ENCODE results near the gene ADAMTSL5. TPM values are rescaled to one million over a fixed set of nuclear protein-coding genes. Genes with fewer than 3 reads are reported as not detected.
"Not testable (repeated sequence)": the region's sequence is repeated elsewhere in the genome, so short reads cannot be mapped to it uniquely, and the experiment has no call there.

Gene ADAMTSL5
- total RNA-seq, 2 experiments from 2014 or later = 1.6 to 2.6 TPM

- CTCF ChIA-PET = no interaction called here
- POLR2A ChIA-PET = no interaction called here
Measured at GRCh38 chr19:1487576-1488281, 25.1 kb downstream of the ADAMTSL5 start.

DNA sequence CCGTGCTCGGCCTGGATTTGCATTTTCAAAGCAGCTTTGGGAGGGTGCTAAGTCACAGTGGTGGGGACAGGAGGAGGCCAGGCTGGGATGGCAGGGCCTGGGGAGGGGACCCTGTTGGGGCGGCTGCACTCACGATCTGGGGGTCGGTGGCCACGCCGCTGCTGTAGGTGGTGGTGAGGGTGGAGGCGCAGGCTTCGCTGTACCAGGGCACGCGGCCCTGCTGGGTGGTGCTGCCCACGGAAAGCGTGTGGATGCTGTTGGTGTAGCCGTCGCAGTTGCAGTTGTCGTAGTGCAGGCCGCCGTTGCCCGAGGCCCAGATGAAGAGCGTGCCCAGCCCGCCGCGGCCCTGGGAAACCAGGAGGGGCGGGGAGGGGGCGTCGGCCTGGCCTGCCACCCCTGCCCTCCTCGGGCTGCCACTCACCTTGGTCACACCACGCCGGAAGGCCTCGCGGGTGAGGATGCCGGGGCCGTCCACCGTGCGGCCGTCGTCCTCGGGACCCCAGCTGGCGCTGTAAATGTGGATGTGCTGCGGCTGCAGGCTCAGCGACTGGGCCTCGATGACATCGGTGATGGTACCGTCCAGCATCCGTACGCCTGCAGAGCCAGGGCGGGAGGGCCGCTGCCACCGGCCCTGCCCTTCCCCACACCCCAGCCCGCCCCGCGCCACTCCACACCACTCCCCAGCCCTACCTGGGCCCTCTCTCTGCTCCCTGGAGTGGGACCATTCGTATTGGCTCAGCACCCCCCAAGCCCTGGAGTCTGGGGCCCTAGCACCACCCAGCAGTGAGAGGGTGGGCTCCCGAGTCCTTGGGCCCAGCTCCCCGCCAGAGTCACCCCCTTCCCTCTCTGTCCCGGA lies 25.9 kb downstream of the ADAMTSL5 start:
- CTCF ChIA-PET = no interaction called here
- POLR2A ChIA-PET = no interaction called here

DNA sequence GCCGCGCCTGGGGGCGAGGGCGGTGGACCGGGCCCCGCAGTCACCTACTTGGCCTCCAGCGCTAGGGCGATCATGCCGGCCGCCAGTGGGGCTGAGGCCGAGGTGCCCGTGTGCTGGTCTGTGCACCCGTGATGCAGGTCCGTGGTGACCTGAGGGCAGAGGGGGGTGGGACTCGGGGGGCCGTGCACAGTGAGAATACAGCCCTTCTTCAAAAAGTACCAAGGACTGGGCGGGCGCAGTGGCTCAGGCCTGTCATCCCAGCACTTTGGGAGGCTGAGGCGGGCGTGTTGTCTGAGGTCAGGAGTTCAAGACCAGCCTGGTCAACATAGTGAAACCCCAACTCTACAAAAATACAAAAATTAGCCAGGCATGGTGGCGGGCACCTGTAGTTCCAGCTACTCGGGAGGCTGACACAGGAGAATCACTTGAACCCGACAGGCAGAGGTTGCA lies 28.8 kb downstream of the ADAMTSL5 start:
- ChIA-PET CTCF (no interaction called here), POLR2A (no interaction called here)

- POLR2A ChIA-PET = no interaction called here
- CTCF ChIA-PET = no interaction called here
Measured at GRCh38 chr19:1483131-1483978, 29.5 kb downstream of the ADAMTSL5 start.

- CTCF ChIA-PET = no interaction called here
- POLR2A ChIA-PET = no interaction called here
Measured at GRCh38 chr19:1482361-1483130, 30.3 kb downstream of the ADAMTSL5 start.

DNA sequence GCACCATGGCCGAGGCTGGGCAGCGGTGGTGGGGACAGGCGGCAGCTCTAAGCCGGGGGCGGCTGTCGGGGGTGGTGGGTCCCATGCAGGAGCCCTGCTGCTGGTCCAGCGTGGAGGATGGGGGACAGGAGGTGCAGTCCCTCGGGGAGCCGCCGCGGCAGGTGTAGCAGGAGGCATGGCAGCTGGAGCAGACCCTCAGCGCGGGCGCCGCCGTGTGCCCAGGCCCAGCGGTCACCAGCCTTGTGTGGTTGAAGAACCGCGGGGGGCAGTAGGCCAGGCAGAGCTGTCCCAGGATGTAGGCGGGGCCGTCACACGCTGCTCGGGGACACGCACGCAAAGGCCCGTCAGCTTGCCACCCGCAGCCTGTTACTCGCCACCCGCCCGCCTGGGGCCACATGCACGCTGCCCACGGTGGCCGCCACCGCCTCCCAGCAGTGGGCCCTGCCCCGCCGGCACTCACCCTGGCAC lies 30.9 kb downstream of the ADAMTSL5 start:
- POLR2A ChIA-PET = no interaction called here

GRCh38 chr19:1481224-1481892 lies 31.5 kb downstream of the ADAMTSL5 start:
- ChIA-PET POLR2A (no interaction called here), CTCF (no interaction called here)

More for the DNA sequence above, 30.9 kb downstream of the ADAMTSL5 start:
- CTCF ChIA-PET = no interaction called here

- ChIA-PET POLR2A (interaction anchor here (0.6 kb wide), 1 partner anchor 368 kb away, joined by 4 read pairs; no protein-coding TSS in a partner anchor), CTCF (interaction anchor here (0.6 kb wide), 1 partner anchor 34 kb away, joined by 3 read pairs; no protein-coding TSS in a partner anchor)
Measured at GRCh38 chr19:1478934-1479707, 33.7 kb downstream of the ADAMTSL5 start, which contains the start of gene C19orf25. Gene C19orf25, minus strand, starts transcription at chr19:1479215. Its CDS starts 312 bp downstream, at chr19:1478903.

- POLR2A ChIA-PET = not testable (repeated sequence)
- CTCF ChIA-PET = interaction anchor here (0.6 to 2.3 kb wide), 3 partner anchors 11 to 361 kb away, joined by 3 to 10 read pairs (median 3); no protein-coding TSS in a partner anchor
Measured at GRCh38 chr19:1477056-1477455, 35.8 kb downstream of the ADAMTSL5 start.

DNA sequence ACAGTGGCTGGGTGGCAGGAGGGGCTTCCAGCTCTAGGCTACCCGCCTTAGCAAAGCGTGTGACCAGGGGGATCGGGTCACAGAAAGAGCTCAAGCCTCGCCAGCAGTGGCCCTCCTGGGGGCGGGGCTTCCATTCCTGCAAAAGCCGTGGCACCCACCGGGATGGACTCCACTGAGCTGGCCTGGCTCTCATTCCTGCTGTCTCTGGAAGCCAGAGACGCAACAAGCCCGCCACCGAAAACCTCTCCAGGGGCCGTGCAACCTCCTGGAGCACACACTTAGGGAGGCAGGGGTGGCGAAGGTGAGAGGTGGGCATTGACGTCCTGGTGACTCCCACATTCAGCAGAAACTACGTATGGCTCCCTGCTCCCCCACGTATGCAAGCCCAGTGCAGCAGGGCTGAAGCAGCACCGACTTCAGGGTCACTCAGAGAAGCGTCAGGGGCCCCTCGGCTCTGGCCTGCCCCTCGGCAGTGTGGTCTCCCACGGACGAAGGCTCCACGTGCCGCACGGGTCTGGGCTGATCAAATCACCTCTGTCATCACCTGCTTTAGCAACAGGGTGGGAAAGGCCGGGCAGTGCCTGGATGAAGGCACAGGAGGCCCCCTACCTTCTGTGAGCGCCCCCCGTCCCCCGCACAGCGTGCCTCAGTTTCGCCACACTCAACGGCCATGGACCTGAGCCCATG lies 36.9 kb downstream of the ADAMTSL5 start:
- CTCF ChIA-PET = interaction anchor here (2.3 kb wide), 1 partner anchor 10 kb away, joined by 10 read pairs; no protein-coding TSS in a partner anchor
- POLR2A ChIA-PET = no interaction called here

GRCh38 chr19:1474765-1475351 lies 38.0 kb downstream of the ADAMTSL5 start:
- POLR2A ChIA-PET = interaction anchor here (0.6 kb wide), 1 partner anchor 164 kb away, joined by 4 read pairs; no protein-coding TSS in a partner anchor

DNA sequence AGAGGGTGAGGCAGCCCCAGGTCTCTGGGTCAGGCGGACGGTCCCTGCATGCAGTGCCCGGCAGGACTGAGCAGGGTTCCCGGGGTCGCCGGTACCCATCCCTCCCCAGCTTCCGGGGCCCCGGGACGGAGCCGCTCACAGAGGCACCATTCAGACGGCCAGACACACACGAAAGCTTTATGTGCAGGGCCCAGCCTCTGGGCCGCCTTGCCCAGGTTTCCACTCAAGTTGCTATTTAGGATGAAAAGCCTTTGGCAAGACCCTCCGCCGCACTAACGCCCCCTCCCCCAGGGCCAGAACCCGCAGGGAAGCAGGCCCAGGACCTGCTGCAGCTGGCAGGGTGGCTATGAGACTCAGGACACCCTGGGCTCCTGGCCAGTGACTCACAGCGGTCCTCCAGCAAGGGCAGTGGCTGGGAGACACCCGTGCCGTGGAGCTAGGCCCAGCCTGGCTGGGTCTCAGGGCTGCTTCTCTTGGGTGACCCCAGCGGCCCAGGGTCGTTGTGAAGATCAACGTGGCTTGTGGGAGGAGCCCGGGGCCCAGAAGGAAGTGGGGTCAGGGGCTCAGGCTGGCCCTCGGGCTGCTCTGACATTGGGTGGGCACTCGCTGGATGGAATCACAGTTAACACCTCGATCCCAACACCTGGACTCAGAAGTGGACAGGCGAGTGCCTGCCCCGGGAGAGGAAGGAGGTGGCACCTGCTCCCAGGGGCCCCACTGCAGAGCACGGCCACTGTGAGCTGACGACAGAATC lies 38.6 kb downstream of the ADAMTSL5 start:
- CTCF ChIA-PET = interaction anchor here (0.6 to 1.5 kb wide), 4 partner anchors 8 to 472 kb away, joined by 3 read pairs; no protein-coding TSS in a partner anchor
- POLR2A ChIA-PET = interaction anchor here (0.6 kb wide), 1 partner anchor 163 kb away, joined by 4 read pairs; no protein-coding TSS in a partner anchor

More at GRCh38 chr19:1474765-1475351, 38.0 kb downstream of the ADAMTSL5 start:
- CTCF ChIA-PET = interaction anchor here (0.8 kb wide), 1 partner anchor 9 kb away, joined by 3 read pairs; no protein-coding TSS in a partner anchor

DNA sequence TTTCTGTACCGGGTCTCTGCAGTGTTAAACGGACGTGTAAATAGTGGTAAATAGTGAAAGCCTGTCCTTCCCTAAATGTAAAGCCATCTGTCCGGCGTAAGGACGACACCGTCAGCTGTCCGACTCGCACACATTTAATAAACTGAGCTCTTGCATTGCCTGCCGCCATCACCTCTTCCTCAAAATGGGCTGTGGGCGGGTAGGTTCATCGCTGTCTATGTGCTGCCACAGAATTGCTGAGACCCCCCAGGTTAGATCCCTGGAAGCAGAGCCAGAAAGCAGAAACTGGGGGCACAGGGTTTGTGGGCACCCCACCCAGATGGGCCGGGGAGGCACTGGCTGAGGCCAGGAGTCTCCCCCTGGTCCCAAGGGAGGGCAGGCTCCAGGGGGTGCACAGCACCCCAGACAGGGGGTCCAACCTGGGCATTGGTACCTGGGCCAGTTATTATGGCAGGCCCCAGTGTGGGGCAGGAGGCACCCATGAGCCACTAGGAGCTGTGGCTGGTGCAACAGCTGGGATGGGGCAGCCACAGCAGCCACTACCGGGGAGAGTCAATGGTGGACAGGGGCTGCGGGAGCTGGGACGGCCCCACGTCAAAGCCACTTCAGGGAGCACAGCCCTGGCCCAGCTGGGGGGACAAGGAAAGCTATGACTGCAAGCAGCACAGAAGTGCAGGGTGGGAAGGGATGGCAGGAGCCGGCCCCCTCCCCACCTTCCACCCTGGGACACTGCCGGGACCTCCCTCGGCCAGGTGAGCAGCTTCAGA lies 39.6 kb downstream of the ADAMTSL5 start:
- POLR2A ChIA-PET = interaction anchor here (0.6 kb wide), 1 partner anchor 23 kb away, joined by 6 read pairs; no protein-coding TSS in a partner anchor

More for the DNA sequence above, 39.6 kb downstream of the ADAMTSL5 start:
- CTCF ChIA-PET = interaction anchor here (0.6 to 1.5 kb wide), 3 partner anchors 28 to 473 kb away, joined by 3 read pairs; no protein-coding TSS in a partner anchor

Measured in activated CD8-positive, alpha-beta memory T cell treated with anti-CD3 and anti-CD28 coated beads for 36 hours (primary cell).